GM12878 (cell line): ENCODE results near the gene RAI14.
"Not testable (repeated sequence)": the region's sequence is repeated elsewhere in the genome, so short reads cannot be mapped to it uniquely, and the experiment has no call there.

Experiments
- EZH2 ChIP-seq: IDR thresholded peaks from 2 replicates; pipeline ENCODE4 v1.6.1; 2012; ENCODE audit warnings: low read depth, mild to moderate bottlenecking, control low read depth, inconsistent platforms, low read length, borderline replicate concordance; ENCODE audit not compliant: control insufficient read depth
- FOS ChIP-seq: IDR thresholded peaks from 3 replicates; pipeline ENCODE4 v1.6.1; 2011; ENCODE audit warnings: borderline replicate concordance; ENCODE audit not compliant: insufficient read length; ENCODE audit errors: extremely low read depth
- FOXK2 ChIP-seq: fragments of 450-650 bp; IDR thresholded peaks from 2 replicates; pipeline ENCODE4 v1.6.1; 2017; ENCODE audit warnings: mild to moderate bottlenecking, moderate library complexity
- GABPA ChIP-seq: IDR thresholded peaks from 2 replicates; pipeline ENCODE4 v1.6.1; 2014; ENCODE audit warnings: antibody characterized with exemption, low read depth, mild to moderate bottlenecking, inconsistent platforms
- JUND ChIP-seq: IDR thresholded peaks from 2 replicates; pipeline ENCODE4 v1.6.1; 2012; ENCODE audit warnings: low read depth, mild to moderate bottlenecking, low read length, improper control_type of control experiment, moderate library complexity
- MAX ChIP-seq: IDR thresholded peaks from 2 replicates; pipeline ENCODE4 v1.6.1; 2012; ENCODE audit warnings: low read depth, low read length, improper control_type of control experiment
- MTA3 ChIP-seq: IDR thresholded peaks from 2 replicates; pipeline ENCODE4 v1.6.1; 2012; ENCODE audit warnings: low read length, inconsistent platforms, borderline replicate concordance
- RCOR1 ChIP-seq: conservative IDR thresholded peaks from 2 replicates; pipeline ENCODE4 v1.6.1; 2012; ENCODE audit warnings: low read depth, low read length, improper control_type of control experiment
- SPI1 ChIP-seq: IDR thresholded peaks from 2 replicates; pipeline ENCODE4 v1.6.1; 2011; ENCODE audit warnings: low read depth, mild to moderate bottlenecking, low read length, moderate library complexity, borderline replicate concordance; ENCODE audit not compliant: insufficient read depth
- ZZZ3 ChIP-seq: IDR thresholded peaks from 2 replicates; pipeline ENCODE4 v1.6.1; 2011; ENCODE audit warnings: low read depth; ENCODE audit not compliant: control insufficient read depth, insufficient read length

- TF ChIP-seq FOS, MTA3, GABPA, EZH2, RCOR1, JUND, ZZZ3, FOXK2, SPI1, MAX: not testable (repeated sequence)
These were observed 103.1 kb downstream of the RAI14 start for GRCh38 chr5:34759213-34759612.
